Epithelial cell of esophagus (primary cell): ENCODE results near the gene SLC25A19.

Experiments used
- DNase-seq: peaks from one replicate; pipeline ENCODE4 v3.0.0; 2010; ENCODE audit warnings: low read depth
- H3K4me3 ChIP-seq: 2 replicates; pipeline ENCODE4 v1.5.1; 2011; ENCODE audit warnings: mild to moderate bottlenecking, low read length, control low read depth
- CTCF ChIP-seq: IDR thresholded peaks from 2 replicates; pipeline ENCODE4 v1.5.1; 2011; ENCODE audit warnings: low read depth, mild to moderate bottlenecking, low read length, control low read depth, inconsistent platforms; ENCODE audit not compliant: insufficient read depth; ENCODE audit errors: missing control alignments

The SLC25A19 gene

GRCh38 chr17:75227729-75228128, 61.5 kb downstream of the SLC25A19 start:
- no peak for DNase-seq
- TF ChIP-seq CTCF, result no peak

GRCh38 chr17:75225016-75225415, 64.2 kb downstream of the SLC25A19 start:
- no peak overlapping the region for H3K4me3 ChIP-seq
- no peak for DNase-seq
- no peak for TF ChIP-seq CTCF

More at GRCh38 chr17:75227729-75228128, 61.5 kb downstream of the SLC25A19 start:
- H3K4me3 ChIP-seq, result no peak overlapping the region
